PC-9 (cell line): ENCODE results near the gene NUP50. TPM values are rescaled to one million over a fixed set of nuclear protein-coding genes. Genes with fewer than 3 reads are reported as not detected.
A peak's percentile ranks its signal among the peaks of the same experiment; 100 is the strongest.

Source experiments
- BruUV-seq: library from RNA; stranded (reverse); fragments of 400-500 nt; replicated peaks from 2 replicates; lab custom pipeline; 2021; lab: Mats Ljungman, UMichigan
- CTCF ChIA-PET: fragments of 300-600 bp; sonication (Branson Sonifier 250); formaldehyde crosslinking; loops from one replicate; lab custom pipeline; 2022; ENCODE audit warnings: antibody characterized with exemption; lab: Charles Lee
- POLR2A ChIA-PET: fragments of 300-600 bp; sonication (Branson Sonifier 250); formaldehyde crosslinking; loops from one replicate; lab custom pipeline; 2022; ENCODE audit warnings: antibody characterized with exemption; ENCODE audit not compliant: unreplicated experiment; lab: Charles Lee
- DNase-seq, 2 experiments: peaks; one replicate each; pipeline versions ENCODE4 v3.0.0 to v3.0.0-alpha.2; 2015 to 2022; ENCODE audit warnings: mixed read lengths in 1 of 2
- H2AFZ ChIP-seq: fragments of 200-600 bp; sonication (generic); 2 replicates; pipeline ENCODE4 v1.8.1; 2017; ENCODE audit warnings: antibody characterized with exemption
- H3F3A ChIP-seq: fragments of 200-600 bp; sonication (generic); 2 replicates; pipeline ENCODE4 v1.8.1; 2017; ENCODE audit warnings: antibody characterized with exemption, mild to moderate bottlenecking, low read depth; ENCODE audit not compliant: insufficient read depth
- H3K27ac ChIP-seq: fragments of 200-600 bp; sonication (generic); 2 replicates; pipeline ENCODE4 v1.6.1; 2016; ENCODE audit warnings: mixed run types
- H3K27me3 ChIP-seq: fragments of 200-600 bp; sonication (generic); 2 replicates; pipeline ENCODE4 v1.6.1; 2016; ENCODE audit warnings: low read depth, mixed run types; ENCODE audit not compliant: insufficient read depth
- H3K36me3 ChIP-seq: fragments of 200-600 bp; sonication (generic); 2 replicates; pipeline ENCODE4 v1.6.1; 2016; ENCODE audit warnings: low read depth, mixed run types
- H3K4me1 ChIP-seq: fragments of 200-600 bp; sonication (generic); replicated peaks from 2 replicates; pipeline ENCODE4 v1.6.1; 2016; ENCODE audit warnings: mixed run types; ENCODE audit not compliant: insufficient read depth
- H3K4me2 ChIP-seq: fragments of 200-600 bp; sonication (generic); 2 replicates; pipeline ENCODE4 v1.6.1; 2017; ENCODE audit warnings: mixed run types
- H3K4me3 ChIP-seq: fragments of 200-600 bp; sonication (generic); 2 replicates; pipeline ENCODE4 v1.6.1; 2016; ENCODE audit warnings: mixed run types
- H3K79me2 ChIP-seq: fragments of 200-600 bp; sonication (generic); 2 replicates; pipeline ENCODE4 v1.6.1; 2017; ENCODE audit warnings: low read depth, mixed run types
- H3K9me2 ChIP-seq: fragments of 200-600 bp; sonication (generic); 2 replicates; pipeline ENCODE4 v1.8.1; 2017; ENCODE audit warnings: mild to moderate bottlenecking; ENCODE audit not compliant: insufficient read depth
- H3K9me3 ChIP-seq: fragments of 200-600 bp; sonication (generic); 2 replicates; pipeline ENCODE4 v1.8.1; 2016; ENCODE audit warnings: low read depth; ENCODE audit not compliant: insufficient read depth
- H4K20me1 ChIP-seq: fragments of 200-600 bp; sonication (generic); 2 replicates; pipeline ENCODE4 v1.8.1; 2017; ENCODE audit not compliant: insufficient read depth
- EZH2 ChIP-seq: fragments of 200-600 bp; sonication (generic); IDR thresholded peaks from 2 replicates; pipeline ENCODE4 v1.8.0; 2017; ENCODE audit warnings: antibody characterized with exemption, low read depth
- intact Hi-C: fragments of 100-400 bp; cut with micrococcal nuclease; formaldehyde crosslinking; loops from one replicate; pipeline ENCODE4 v1.10.0; 2022; ENCODE audit not compliant: unreplicated experiment
- total RNA-seq: library from RNA; stranded (reverse); gene quantifications from 2 replicates; pipeline ENCODE4 v1.2.3, GENCODE V29; 2021
- TF ChIP-seq, protein P1 (sequence below): fragments of 200-600 bp; sonication (generic); conservative IDR thresholded peaks from 2 replicates; pipeline ENCODE4 v1.6.1; 2017; ENCODE audit warnings: mixed run types, antibody characterized with exemption, mild to moderate bottlenecking, moderate library complexity

NUP50 gene
- total RNA-seq, 1 experiment from 2014 or later: 84.0 TPM

DNA sequence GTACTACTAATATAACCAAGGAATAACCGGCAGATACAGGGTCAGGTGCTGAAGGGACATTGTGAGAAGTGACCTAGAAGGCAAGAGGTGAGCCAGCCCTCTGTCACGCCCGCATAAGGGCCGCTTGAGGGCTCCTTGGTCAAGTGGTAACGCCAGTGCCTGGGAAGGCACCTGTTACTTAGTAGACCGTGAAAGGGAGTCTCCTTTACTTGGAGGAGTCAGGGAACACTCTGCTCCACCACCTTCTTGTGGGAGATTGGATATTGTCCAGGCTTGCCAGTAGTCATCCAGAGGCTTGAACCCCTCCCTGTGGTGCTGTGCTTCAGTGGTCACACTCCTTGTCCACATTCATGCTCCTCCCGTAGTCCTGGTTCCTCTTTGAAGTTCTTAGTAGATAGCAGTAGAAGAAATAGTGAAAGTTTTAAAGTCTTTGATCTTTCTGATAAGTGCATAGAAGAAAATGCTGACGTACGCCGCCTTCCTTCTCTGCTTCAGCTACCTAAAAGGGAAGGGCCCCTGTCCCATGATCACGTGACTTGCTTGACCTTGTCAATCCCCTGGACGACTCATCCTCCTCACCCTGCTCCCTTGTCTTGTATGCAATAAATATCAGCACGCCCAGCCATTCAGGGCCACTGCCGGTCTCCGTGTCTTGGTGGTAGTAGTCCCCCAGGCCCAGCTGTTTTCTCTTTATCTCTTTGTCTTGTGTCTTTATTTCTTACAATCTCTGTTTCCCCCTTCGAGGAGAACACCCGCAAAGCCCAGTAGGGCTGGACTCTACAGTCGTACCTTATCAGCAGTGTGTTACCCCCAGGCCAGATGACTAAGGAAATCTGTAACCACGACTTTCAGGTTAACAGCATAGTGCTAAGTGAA is 6.1 kb downstream of the NUP50 start:
- 0 out of 2 replicates have a peak overlapping the region, but pooled peaks have one; percentile 20 for H3K27ac ChIP-seq
- no TSS peak for BruUV-seq
- no peak for DNase-seq

DNA sequence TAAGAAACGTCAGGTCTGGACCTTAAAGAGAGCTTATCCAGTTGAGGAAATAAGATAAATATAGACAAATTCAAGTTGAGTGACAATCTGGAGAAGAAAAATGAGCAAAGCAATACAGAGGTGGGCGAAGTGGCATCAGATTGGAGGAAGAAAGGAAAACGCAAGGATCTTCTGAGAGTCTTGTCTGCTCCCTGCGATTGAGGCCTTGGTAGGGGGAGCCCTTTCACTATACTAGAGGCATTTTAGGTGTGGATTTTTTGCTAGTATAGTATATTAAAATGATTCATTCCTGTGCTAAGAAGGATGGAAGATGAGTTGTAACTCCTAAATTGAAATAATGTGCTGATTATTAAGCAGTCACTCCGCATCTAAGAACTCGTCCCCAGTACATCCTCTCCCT is 8.1 kb downstream of the NUP50 start:
- DNase-seq: no peak
- peaks cover 64% of the 10 kb centered on the region for H3K79me2 ChIP-seq
- ChIA-PET POLR2A (no interaction called here), CTCF (interaction anchor here (0.7 kb wide), 1 partner anchor 181 kb away, joined by 4 read pairs; no protein-coding TSS in a partner anchor)
- intact Hi-C loops: no loop called here
- H3K36me3 ChIP-seq: peaks cover 80% of the 10 kb centered on the region
- no TSS peak for BruUV-seq
- TF ChIP-seq, protein P1, sequence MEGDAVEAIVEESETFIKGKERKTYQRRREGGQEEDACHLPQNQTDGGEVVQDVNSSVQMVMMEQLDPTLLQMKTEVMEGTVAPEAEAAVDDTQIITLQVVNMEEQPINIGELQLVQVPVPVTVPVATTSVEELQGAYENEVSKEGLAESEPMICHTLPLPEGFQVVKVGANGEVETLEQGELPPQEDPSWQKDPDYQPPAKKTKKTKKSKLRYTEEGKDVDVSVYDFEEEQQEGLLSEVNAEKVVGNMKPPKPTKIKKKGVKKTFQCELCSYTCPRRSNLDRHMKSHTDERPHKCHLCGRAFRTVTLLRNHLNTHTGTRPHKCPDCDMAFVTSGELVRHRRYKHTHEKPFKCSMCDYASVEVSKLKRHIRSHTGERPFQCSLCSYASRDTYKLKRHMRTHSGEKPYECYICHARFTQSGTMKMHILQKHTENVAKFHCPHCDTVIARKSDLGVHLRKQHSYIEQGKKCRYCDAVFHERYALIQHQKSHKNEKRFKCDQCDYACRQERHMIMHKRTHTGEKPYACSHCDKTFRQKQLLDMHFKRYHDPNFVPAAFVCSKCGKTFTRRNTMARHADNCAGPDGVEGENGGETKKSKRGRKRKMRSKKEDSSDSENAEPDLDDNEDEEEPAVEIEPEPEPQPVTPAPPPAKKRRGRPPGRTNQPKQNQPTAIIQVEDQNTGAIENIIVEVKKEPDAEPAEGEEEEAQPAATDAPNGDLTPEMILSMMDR: no peak
- TF ChIP-seq EZH2: no peak
- no peak overlapping the region for H3K4me3 ChIP-seq
- no peak overlapping the region for H3K4me2 ChIP-seq
- no peaks in the 10 kb centered on the region for H3K9me2 ChIP-seq
- no peak overlapping the region for H2AFZ ChIP-seq
- H3K9me3 ChIP-seq: no peaks in the 10 kb centered on the region
- H3K27ac ChIP-seq: no peak overlapping the region
- 0 out of 2 replicates have a peak, but pooled peaks cover 5% of the 10 kb centered on the region for H4K20me1 ChIP-seq
- H3K4me1 ChIP-seq: 0 out of 2 replicates have a peak, but pooled peaks cover 2% of the 10 kb centered on the region
- peaks cover 29% of the 10 kb centered on the region for H3F3A ChIP-seq
- no peaks in the 10 kb centered on the region for H3K27me3 ChIP-seq

More for the DNA sequence above, 6.1 kb downstream of the NUP50 start:
- H3K36me3 ChIP-seq: peaks cover 68% of the 10 kb centered on the region
- TF ChIP-seq EZH2: no peak
- TF ChIP-seq, protein P1: no peak
- H3K9me3 ChIP-seq: no peaks in the 10 kb centered on the region
- no peaks in the 10 kb centered on the region for H3K9me2 ChIP-seq
- H3F3A ChIP-seq: peaks cover 35% of the 10 kb centered on the region
- H3K4me3 ChIP-seq: no peak overlapping the region
- ChIA-PET POLR2A (no interaction called here), CTCF (no interaction called here)
- H4K20me1 ChIP-seq: peaks cover 5% of the 10 kb centered on the region; the same call in 1 of the 2 replicates
- no peaks in the 10 kb centered on the region for H3K27me3 ChIP-seq
- H3K4me1 ChIP-seq: peaks cover 17% of the 10 kb centered on the region
- intact Hi-C loops: loop anchor here (10.0 kb wide), 1 partner anchor 75 kb away; the partner anchor contains the start of gene KIAA0930
- no peak overlapping the region for H3K4me2 ChIP-seq
- no peak overlapping the region for H2AFZ ChIP-seq
- peaks cover 68% of the 10 kb centered on the region for H3K79me2 ChIP-seq

DNA sequence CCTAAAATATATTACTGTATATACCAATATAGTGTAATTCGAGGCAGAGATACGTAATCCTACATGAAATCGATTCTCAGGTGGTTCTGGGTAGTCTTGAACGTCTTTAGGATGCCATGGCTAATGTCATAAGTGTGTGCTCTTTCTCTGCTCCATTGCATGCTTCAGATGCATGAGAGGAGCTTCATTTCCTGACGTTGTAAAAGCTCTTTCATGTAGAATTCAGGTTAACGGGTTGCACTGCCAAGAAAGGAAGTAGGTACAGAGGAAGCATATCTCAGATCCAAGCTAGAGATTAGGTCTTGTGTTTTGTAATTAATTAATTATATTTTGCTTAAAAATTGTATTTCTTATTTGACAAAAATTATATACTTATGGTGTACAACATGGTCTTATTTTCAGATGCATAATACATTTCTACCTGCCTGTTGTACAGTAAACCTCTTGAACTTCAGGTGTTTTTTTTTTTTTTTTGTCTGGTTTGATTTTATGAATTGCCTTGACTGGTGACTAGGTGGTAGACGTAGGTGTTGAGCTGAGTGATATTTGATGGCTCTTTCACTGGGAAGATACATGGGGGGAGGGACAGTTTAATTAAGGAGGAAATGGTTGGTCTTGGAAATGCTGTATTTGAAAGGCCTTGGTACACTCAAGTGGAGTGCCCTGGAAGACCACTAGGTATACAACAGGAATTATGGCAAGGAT is 9.3 kb downstream of the NUP50 start:
- ChIA-PET POLR2A (no interaction called here), CTCF (no interaction called here)
- no peak overlapping the region for H3K4me2 ChIP-seq
- peaks cover 75% of the 10 kb centered on the region for H3K36me3 ChIP-seq
- H3K4me1 ChIP-seq: no peaks in the 10 kb centered on the region
- no peak overlapping the region for H3K27ac ChIP-seq
- no peak for DNase-seq
- 0 out of 2 replicates have a peak, but pooled peaks cover 5% of the 10 kb centered on the region for H4K20me1 ChIP-seq
- no peak overlapping the region for H3K4me3 ChIP-seq
- H3K9me2 ChIP-seq: no peaks in the 10 kb centered on the region
- peaks cover 61% of the 10 kb centered on the region for H3K79me2 ChIP-seq
- H3K9me3 ChIP-seq: no peaks in the 10 kb centered on the region
- H3F3A ChIP-seq: peaks cover 19% of the 10 kb centered on the region; the same call in 1 of the 2 replicates
- intact Hi-C loops: no loop called here
- no peak overlapping the region for H2AFZ ChIP-seq
- H3K27me3 ChIP-seq: no peaks in the 10 kb centered on the region
- TF ChIP-seq, protein P1: no peak
- no peak for TF ChIP-seq EZH2
- no TSS peak for BruUV-seq
